H1 (cell line): ENCODE measurements around the gene VAT1L. TPM values are rescaled to one million over a fixed set of nuclear protein-coding genes. Genes with fewer than 3 reads are reported as not detected.

Experiments
- CTCF ChIA-PET: fragments of 300-600 bp; sonication (Branson Sonifier 250); formaldehyde crosslinking; loops from one replicate; lab custom pipeline; 2021; ENCODE audit not compliant: partially characterized antibody; lab: Charles Lee
- POLR2A ChIA-PET: fragments of 300-600 bp; sonication (Branson Sonifier 250); formaldehyde crosslinking; loops from one replicate; lab custom pipeline; 2021; ENCODE audit warnings: inconsistent platforms; ENCODE audit not compliant: partially characterized antibody; lab: Charles Lee
- DNase-seq, 2 experiments: peaks; one replicate each; pipeline versions ENCODE4 v3.0.0 to v3.0.0-alpha.2; 2010 to 2022; ENCODE audit warnings: low spot score in 2 of 2, low read depth in 1 of 2, mixed read lengths in 1 of 2
- FAIRE-seq: peaks from 2 replicates; lab custom pipeline; 2011; peaks lifted over from hg19 to GRCh38; lab: Jason Lieb, UNC
- H2AFZ ChIP-seq: 2 replicates; pipeline ENCODE4 v1.8.1; 2012; ENCODE audit warnings: low read length, inconsistent platforms
- H2AK5ac ChIP-seq: 2 replicates; pipeline ENCODE4 v1.6.1; 2013; ENCODE audit warnings: low read depth, low read length
- H2BK120ac ChIP-seq: replicated peaks from 2 replicates; pipeline ENCODE3; 2013; ENCODE audit warnings: low read depth, low read length, inconsistent platforms
- H2BK12ac ChIP-seq: 2 replicates; pipeline ENCODE4 v1.6.1; 2013; ENCODE audit warnings: low read depth, low read length
- H2BK15ac ChIP-seq: 2 replicates; pipeline ENCODE4 v1.6.1; 2013; ENCODE audit warnings: low read length
- H2BK20ac ChIP-seq: 2 replicates; pipeline ENCODE4 v1.6.1; 2013; ENCODE audit warnings: low read length
- H2BK5ac ChIP-seq: 2 replicates; pipeline ENCODE4 v1.6.1; 2013; ENCODE audit warnings: low read depth, low read length
- H3K14ac ChIP-seq: 2 replicates; pipeline ENCODE4 v1.6.1; 2013; ENCODE audit warnings: inconsistent platforms; ENCODE audit not compliant: insufficient read length
- H3K18ac ChIP-seq: 2 replicates; pipeline ENCODE4 v1.6.1; 2013; ENCODE audit warnings: low read length; ENCODE audit errors: extremely low read depth
- H3K23ac ChIP-seq: 2 replicates; pipeline ENCODE4 v1.6.1; 2013; ENCODE audit warnings: inconsistent platforms; ENCODE audit not compliant: insufficient read length
- H3K23me2 ChIP-seq: 2 replicates; pipeline ENCODE4 v1.6.1; 2013; ENCODE audit warnings: low read depth, low read length
- H3K27ac ChIP-seq: 2 replicates; pipeline ENCODE4 v1.6.1; 2011; ENCODE audit warnings: low read depth, low read length, inconsistent platforms
- H3K27me3 ChIP-seq, 4 experiments: replicated peaks in 1 of 4; 1 replicate in 1 of 4; 2 replicates in 3 of 4; pipeline versions ENCODE4 v1.6.1 to v1.8.1; 2011 to 2013; ENCODE audit warnings: low read length in 3 of 4, mild to moderate bottlenecking in 3 of 4, inconsistent platforms in 2 of 4, mixed read lengths in 2 of 4, moderate library complexity in 1 of 4; ENCODE audit not compliant: control insufficient read depth in 3 of 4, insufficient read depth in 3 of 4; ENCODE audit errors: extremely low read depth in 1 of 4
- H3K36me3 ChIP-seq, 4 experiments: 2 replicates each; pipeline versions ENCODE4 v1.6.1 to v1.8.1; 2011 to 2013; ENCODE audit warnings: mild to moderate bottlenecking in 4 of 4, low read length in 3 of 4, moderate library complexity in 2 of 4, control low read depth in 1 of 4, inconsistent platforms in 1 of 4; ENCODE audit not compliant: insufficient read depth in 4 of 4, control insufficient read depth in 2 of 4
- H3K4ac ChIP-seq: replicated peaks from 2 replicates; pipeline ENCODE3; 2013; ENCODE audit warnings: low read length, low read depth, mixed read lengths, inconsistent platforms; ENCODE audit not compliant: insufficient read length
- H3K4me1 ChIP-seq, 4 experiments: replicated peaks in 1 of 4; 1 replicate in 1 of 4; 2 replicates in 3 of 4; pipeline versions ENCODE4 v1.6.1 to v1.8.1; 2011 to 2013; ENCODE audit warnings: low read length in 3 of 4, inconsistent platforms in 2 of 4, mixed read lengths in 1 of 4; ENCODE audit not compliant: insufficient read depth in 4 of 4, control insufficient read depth in 3 of 4
- H3K4me2 ChIP-seq, 2 experiments: 2 replicates each; pipeline versions ENCODE4 v1.6.1 to v1.8.1; 2011 to 2013; ENCODE audit warnings: low read depth in 2 of 2, low read length in 2 of 2, control low read depth in 1 of 2, inconsistent platforms in 1 of 2, mild to moderate bottlenecking in 1 of 2; ENCODE audit not compliant: insufficient read depth in 1 of 2
- H3K4me3 ChIP-seq, 4 experiments: fragments of 200-600, 300-600 bp in 1 of 4; sonication (generic), shearing (Covaris generic), sonication (Bioruptor Twin) in 1 of 4; 2 replicates each; pipeline versions ENCODE4 v1.5.1 to v1.8.1; 2011 to 2016; ENCODE audit warnings: low read length in 4 of 4, low read depth in 3 of 4, control low read depth in 2 of 4, inconsistent platforms in 2 of 4, mild to moderate bottlenecking in 2 of 4, mixed read lengths in 1 of 4, moderate library complexity in 1 of 4; ENCODE audit not compliant: insufficient read depth in 2 of 4; ENCODE audit errors: extremely low read depth in 1 of 4
- H3K56ac ChIP-seq: replicated peaks from 2 replicates; pipeline ENCODE3; 2013; ENCODE audit warnings: low read depth, mild to moderate bottlenecking, mixed read lengths, low read length, inconsistent platforms; ENCODE audit not compliant: insufficient read length
- H3K79me1 ChIP-seq: 2 replicates; pipeline ENCODE4 v1.6.1; 2013; ENCODE audit warnings: low read depth, low read length, control low read depth
- H3K79me2 ChIP-seq, 2 experiments: 2 replicates each; pipeline versions ENCODE4 v1.6.1 to v1.8.1; 2012 to 2013; ENCODE audit warnings: low read length in 2 of 2, mild to moderate bottlenecking in 2 of 2, inconsistent platforms in 1 of 2; ENCODE audit not compliant: insufficient read depth in 2 of 2, control insufficient read depth in 1 of 2
- H3K9ac ChIP-seq, 4 experiments: replicated peaks in 1 of 4; 1 replicate in 1 of 4; 2 replicates in 3 of 4; pipeline versions ENCODE4 v1.6.1 to v1.8.1; 2011 to 2013; ENCODE audit warnings: low read depth in 3 of 4, low read length in 3 of 4, control low read depth in 2 of 4, mild to moderate bottlenecking in 2 of 4, moderate library complexity in 2 of 4, inconsistent platforms in 1 of 4; ENCODE audit errors: extremely low read depth in 1 of 4
- H3K9me3 ChIP-seq, 2 experiments: 2 replicates each; pipeline versions ENCODE4 v1.6.1 to v1.8.1; 2012 to 2013; ENCODE audit warnings: mild to moderate bottlenecking in 2 of 2, moderate library complexity in 2 of 2, control low read depth in 1 of 2, inconsistent platforms in 1 of 2, low read depth in 1 of 2, low read length in 1 of 2, mixed read lengths in 1 of 2; ENCODE audit not compliant: insufficient read depth in 2 of 2
- H4K20me1 ChIP-seq, 2 experiments: replicated peaks in 1 of 2; 2 replicates each; pipeline versions ENCODE3 to v1.8.1; 2011 to 2013; ENCODE audit warnings: inconsistent platforms in 2 of 2, low read length in 2 of 2, mild to moderate bottlenecking in 1 of 2; ENCODE audit not compliant: insufficient read depth in 2 of 2, control insufficient read depth in 1 of 2
- H4K5ac ChIP-seq: 2 replicates; pipeline ENCODE4 v1.6.1; 2013; ENCODE audit warnings: low read length, low read depth, mixed read lengths, inconsistent platforms; ENCODE audit not compliant: insufficient read length
- H4K8ac ChIP-seq: 2 replicates; pipeline ENCODE4 v1.8.0; 2013; ENCODE audit warnings: mild to moderate bottlenecking, moderate library complexity, low read length, inconsistent platforms; ENCODE audit not compliant: insufficient read depth; ENCODE audit errors: extremely low read depth
- H4K91ac ChIP-seq: replicated peaks from 2 replicates; pipeline ENCODE3; 2013; ENCODE audit warnings: low read length, mixed read lengths, inconsistent platforms; ENCODE audit not compliant: insufficient read length
- BRCA1 ChIP-seq: IDR thresholded peaks from 2 replicates; pipeline ENCODE4 v1.6.1; 2012; ENCODE audit warnings: low read depth, low read length, improper control_type of control experiment
- HDAC2 ChIP-seq, 2 experiments: fragments of 300-600 bp in 1 of 2; sonication (generic) in 1 of 2; IDR thresholded peaks; 2 replicates each; pipeline ENCODE4 v1.6.1; 2011 to 2012; ENCODE audit warnings: low read depth in 2 of 2, low read length in 2 of 2, mild to moderate bottlenecking in 2 of 2, moderate library complexity in 2 of 2, borderline replicate concordance in 1 of 2, inconsistent platforms in 1 of 2
- JUN ChIP-seq: IDR thresholded peaks from 2 replicates; pipeline ENCODE4 v1.6.1; 2011; ENCODE audit warnings: low read depth, mild to moderate bottlenecking, improper control_type of control experiment, low read length
- JUND ChIP-seq: IDR thresholded peaks from 2 replicates; pipeline ENCODE4 v1.6.1; 2011; ENCODE audit warnings: mild to moderate bottlenecking, improper control_type of control experiment, low read length
- KDM5A ChIP-seq: fragments of 200-600 bp; IDR thresholded peaks from 2 replicates; pipeline ENCODE4 v1.7.1; 2012; ENCODE audit warnings: mild to moderate bottlenecking, low read length, inconsistent platforms, mixed read lengths
- POLR2AphosphoS5 ChIP-seq: IDR thresholded peaks from 2 replicates; pipeline ENCODE4 v1.6.1; 2011; ENCODE audit warnings: low read depth, low read length
- RXRA ChIP-seq: IDR thresholded peaks from 2 replicates; pipeline ENCODE4 v1.6.1; 2011; ENCODE audit warnings: low read depth, mild to moderate bottlenecking, low read length, moderate library complexity; ENCODE audit not compliant: insufficient read depth
- SIRT6 ChIP-seq: IDR thresholded peaks from one replicate; pipeline ENCODE4 v1.7.1; 2012; ENCODE audit warnings: low read length, inconsistent platforms
- SP1 ChIP-seq: IDR thresholded peaks from 2 replicates; pipeline ENCODE4 v1.6.1; 2011; ENCODE audit warnings: low read depth, low read length
- WGBS, 2 experiments: shearing (Covaris generic) in 1 of 2; methylation state at CpG; one replicate each; pipeline versions ENCODE4 v1.1.6 to v1.1.7; 2013 to 2015; ENCODE audit warnings: low lambda C conversion rate in 2 of 2, mixed read lengths in 2 of 2, inconsistent platforms in 1 of 2, low coverage in 1 of 2, missing lambda C conversion rate in 1 of 2; ENCODE audit not compliant: insufficient replicate concordance in 2 of 2, insufficient coverage in 1 of 2, insufficient read length in 1 of 2; ENCODE audit errors: extremely low coverage in 1 of 2, missing lambda C conversion rate in 1 of 2; 5-methylcytosine and 5-hydroxymethylcytosine counted together
- polyA plus RNA-seq, 7 experiments: library from polyadenylated mRNA; depleted of rRNA in 3 of 7; stranded (reverse) in 5 of 7; unstranded in 2 of 7; fragments of >200 nt in 5 of 7; fragments of 200-250 nt in 2 of 7; gene quantifications; 1 replicate in 5 of 7; 2 replicates in 1 of 7; 4 replicates in 1 of 7; pipeline versions ENCODE4 v1.2.1 to v1.2.3, GENCODE V29; 2011 to 2013; ENCODE audit warnings: missing spikeins in 2 of 7, mixed read lengths in 2 of 7
- total RNA-seq: library from RNA; stranded (reverse); fragmentation: NEBNext Ultra II Directional; extraction: Animal tissue kit (Norgen Biotek cat#: 25700); gene quantifications from 2 replicates; pipeline ENCODE4 v1.2.1, GENCODE V29; 2021

VAT1L gene
- total and polyA plus RNA-seq, 2 of the 8 experiments (the other 6 are each of a cell fraction or from before 2014, with no cell fraction given) = 46.3 to 48.2 TPM

DNA sequence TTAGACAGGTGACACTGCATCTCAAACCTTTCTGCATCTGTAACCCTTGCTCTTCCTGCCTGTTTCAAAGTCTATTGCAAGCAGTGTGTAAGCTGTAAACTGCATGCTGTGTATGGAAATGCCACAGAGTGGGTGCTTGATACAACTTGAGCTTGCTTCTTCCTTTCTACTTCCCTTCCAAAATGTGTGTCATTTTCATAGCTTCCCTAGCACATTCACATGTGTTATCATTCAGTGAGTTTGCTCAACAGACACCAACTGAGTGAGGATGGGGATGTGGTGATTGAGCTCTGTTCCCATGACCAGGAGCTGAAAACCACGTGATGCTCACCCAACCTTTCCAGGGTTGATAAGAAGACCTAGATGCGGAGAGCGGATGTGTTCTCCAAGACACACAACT, 111.1 kb downstream of the VAT1L start:
- no peak overlapping the region for H4K91ac ChIP-seq
- H3K18ac ChIP-seq = no peak overlapping the region
- H3K9ac ChIP-seq = no peak overlapping the region
- TF ChIP-seq JUND (no peak), POLR2AphosphoS5 (no peak), SIRT6 (no peak), JUN (no peak), KDM5A (no peak), BRCA1 (no peak), HDAC2 (IDR thresholded peaks at IDR 0.05; ENCODE audit: borderline replicate concordance in 1 of 2, low read depth in 2 of 2, low read length in 2 of 2) (no peak), RXRA (no peak), SP1 (no peak)
- TF ChIP-seq, all 59 proteins: peak for 0
- Histone ChIP-seq H4K20me1 (peaks cover 0 to 1% of the 10 kb centered on the region in 2 experiments), H2BK15ac (no peak overlapping the region), H3K79me1 (no peaks in the 10 kb centered on the region), H3K56ac (no peak overlapping the region), H3K9me3 (no peaks in the 10 kb centered on the region), H2BK5ac (no peak overlapping the region), H2BK120ac (no peak overlapping the region), H4K8ac (no peak overlapping the region), H2AFZ (no peak overlapping the region), H3K27ac (no peak overlapping the region), H3K4me1 (0 out of 7 replicates have a peak, but pooled peaks cover 0 to 6% (median 0%) of the 10 kb centered on the region in 4 experiments), H3K4me2 (no peak overlapping the region), H3K4ac (no peak overlapping the region), H3K79me2 (no peaks in the 10 kb centered on the region), H3K23ac (no peak overlapping the region), H3K4me3 (no peak overlapping the region), H2BK12ac (no peak overlapping the region), H2BK20ac (no peak overlapping the region), H3K14ac (no peak overlapping the region), H4K5ac (peak overlapping the region; percentile 5), H2AK5ac (no peak overlapping the region), H3K23me2 (no peaks in the 10 kb centered on the region), H3K27me3 (no peaks in the 10 kb centered on the region), H3K36me3 (no peaks in the 10 kb centered on the region)
- no peak for FAIRE-seq
- ChIA-PET POLR2A (interaction anchor here (0.7 kb wide), 1 partner anchor 34 kb away, joined by 3 read pairs; no protein-coding TSS in a partner anchor), CTCF (interaction anchor here (1.0 to 2.6 kb wide), 6 partner anchors 10 to 122 kb away, joined by 3 to 8 read pairs (median 3); partner anchors contain the start of gene CLEC3A)
- no peak for DNase-seq
- 89% methylated on average over 3 of the region's 3 CpGs; no CpG with 5 or more reads in 1 of the 2 experiments for WGBS, 2 experiments
